Thyroid gland (tissue), 4 donors: ENCODE results near the gene C2CD2.

Experiments
- POLR2A ChIP-seq, 2 donors: fragments of 450-650 bp; IDR thresholded peaks; one replicate each; pipeline ENCODE4 v1.6.1; 2017; ENCODE audit warnings: antibody characterized with exemption in 2 of 2, mild to moderate bottlenecking in 2 of 2, moderate library complexity in 1 of 2
- TF ChIP-seq, protein P1 (sequence below), 6 experiments: fragments of 200-600 bp in 3 of 6; fragments of 450-650 bp in 3 of 6; sonication (generic) in 3 of 6; IDR thresholded peaks; one replicate each; pipeline ENCODE4 v1.5.1; 2016 to 2019; ENCODE audit warnings: antibody characterized with exemption in 6 of 6, mild to moderate bottlenecking in 2 of 6, inconsistent platforms in 1 of 6, moderate library complexity in 1 of 6

DNA sequence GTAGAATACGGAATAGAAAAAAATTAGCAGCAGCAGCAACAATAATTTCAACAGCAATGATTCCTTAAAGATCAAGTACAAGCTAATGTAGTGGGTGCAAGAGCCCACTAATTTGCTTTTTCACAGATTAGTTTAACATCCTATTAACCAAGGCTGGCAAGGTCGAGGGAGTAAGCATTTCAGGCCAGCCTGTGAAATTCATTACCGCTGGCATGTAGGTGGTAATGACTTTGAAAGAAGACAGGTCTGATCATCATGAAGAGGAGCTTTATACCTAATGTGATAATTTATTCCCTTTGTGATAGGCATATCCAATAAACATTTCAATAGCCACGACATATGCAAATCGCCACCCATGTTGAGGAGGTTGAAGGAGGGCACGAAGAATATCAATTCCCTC, 63.5 kb downstream of the C2CD2 start:
- TF ChIP-seq, protein P1, sequence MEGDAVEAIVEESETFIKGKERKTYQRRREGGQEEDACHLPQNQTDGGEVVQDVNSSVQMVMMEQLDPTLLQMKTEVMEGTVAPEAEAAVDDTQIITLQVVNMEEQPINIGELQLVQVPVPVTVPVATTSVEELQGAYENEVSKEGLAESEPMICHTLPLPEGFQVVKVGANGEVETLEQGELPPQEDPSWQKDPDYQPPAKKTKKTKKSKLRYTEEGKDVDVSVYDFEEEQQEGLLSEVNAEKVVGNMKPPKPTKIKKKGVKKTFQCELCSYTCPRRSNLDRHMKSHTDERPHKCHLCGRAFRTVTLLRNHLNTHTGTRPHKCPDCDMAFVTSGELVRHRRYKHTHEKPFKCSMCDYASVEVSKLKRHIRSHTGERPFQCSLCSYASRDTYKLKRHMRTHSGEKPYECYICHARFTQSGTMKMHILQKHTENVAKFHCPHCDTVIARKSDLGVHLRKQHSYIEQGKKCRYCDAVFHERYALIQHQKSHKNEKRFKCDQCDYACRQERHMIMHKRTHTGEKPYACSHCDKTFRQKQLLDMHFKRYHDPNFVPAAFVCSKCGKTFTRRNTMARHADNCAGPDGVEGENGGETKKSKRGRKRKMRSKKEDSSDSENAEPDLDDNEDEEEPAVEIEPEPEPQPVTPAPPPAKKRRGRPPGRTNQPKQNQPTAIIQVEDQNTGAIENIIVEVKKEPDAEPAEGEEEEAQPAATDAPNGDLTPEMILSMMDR (IDR thresholded peaks at IDR 0.05) = no peak
- TF ChIP-seq POLR2A (IDR thresholded peaks at IDR 0.05) = no peak
